GM21717 (cell line): ENCODE results near the gene MGAT5B.

Source experiments
- ATAC-seq: cut with Tn5 transposase; IDR thresholded peaks from one replicate; pipeline ENCODE4 v1.9.1; 2021; ENCODE audit warnings: mild to moderate bottlenecking, moderate library complexity; ENCODE audit not compliant: unreplicated experiment

Gene MGAT5B

DNA sequence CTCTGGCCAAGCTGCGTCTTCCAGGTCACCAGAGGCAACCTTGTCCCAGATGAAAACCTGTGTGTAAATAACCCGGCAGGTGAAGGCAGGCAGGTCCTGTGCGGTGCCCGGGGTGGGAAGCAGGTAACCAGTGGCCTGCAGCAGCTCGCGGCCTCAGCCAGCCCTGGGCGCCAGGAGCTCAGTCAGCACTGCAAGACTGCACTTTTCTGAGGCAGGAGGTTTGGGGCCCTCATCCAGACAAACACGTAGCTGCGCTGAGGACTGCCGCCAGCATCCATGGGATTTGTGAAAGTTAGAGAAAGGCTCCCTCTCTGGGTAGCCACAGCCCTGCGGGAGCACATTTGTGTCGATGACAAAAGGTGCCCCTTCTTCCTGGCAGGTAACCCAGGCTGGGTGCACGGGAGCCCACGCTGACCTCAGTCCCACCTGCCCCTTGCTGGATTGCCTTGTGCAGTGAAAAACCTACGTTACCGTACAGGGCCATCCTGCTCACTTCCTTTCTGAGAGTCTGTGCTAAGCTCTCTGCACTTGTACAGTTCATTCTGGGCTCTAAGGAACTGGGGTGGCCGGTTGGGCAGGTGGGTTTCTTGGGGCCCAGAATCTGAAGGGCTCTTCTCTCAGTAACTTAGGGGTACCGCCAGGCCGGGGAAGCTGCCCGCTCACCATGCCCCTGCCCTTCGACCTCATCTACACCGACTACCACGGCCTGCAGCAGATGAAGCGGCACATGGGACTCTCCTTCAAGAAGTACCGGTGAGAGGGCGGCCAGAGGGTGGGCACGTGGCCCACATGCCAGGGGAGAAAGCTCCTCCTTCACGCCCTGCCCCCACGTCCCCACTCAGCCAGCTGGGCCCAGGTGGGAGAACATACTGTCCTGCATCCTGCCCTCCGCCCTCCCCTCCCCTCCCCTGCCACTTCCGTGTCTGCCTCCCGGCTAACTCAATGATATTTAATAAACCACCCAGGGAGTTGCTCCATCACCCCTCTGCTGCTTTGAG, 56.4 kb downstream of the MGAT5B start:
- no peak for ATAC-seq

DNA sequence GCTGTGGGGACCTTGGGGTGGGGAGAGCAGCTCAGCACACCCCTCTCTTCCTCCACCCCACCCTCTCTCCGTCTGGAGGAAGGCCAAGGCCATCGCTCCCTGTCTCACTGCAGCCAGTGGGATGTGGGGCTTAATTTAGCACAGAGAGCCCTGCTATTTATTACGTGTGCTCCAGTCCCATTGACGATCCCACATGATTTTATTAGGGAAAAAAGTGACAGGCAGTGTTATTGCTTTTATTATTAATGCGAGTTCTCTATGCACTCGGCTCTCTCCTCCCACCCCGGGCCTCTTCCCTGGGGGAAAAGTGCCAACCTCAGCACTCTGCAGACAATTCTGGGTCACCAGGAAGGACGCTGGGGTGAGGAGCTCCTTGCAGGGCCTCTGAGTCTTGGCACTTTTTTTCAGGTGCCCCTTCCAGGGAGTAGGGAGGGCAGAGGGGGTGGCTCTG, 57.3 kb downstream of the MGAT5B start:
- ATAC-seq, result no peak

DNA sequence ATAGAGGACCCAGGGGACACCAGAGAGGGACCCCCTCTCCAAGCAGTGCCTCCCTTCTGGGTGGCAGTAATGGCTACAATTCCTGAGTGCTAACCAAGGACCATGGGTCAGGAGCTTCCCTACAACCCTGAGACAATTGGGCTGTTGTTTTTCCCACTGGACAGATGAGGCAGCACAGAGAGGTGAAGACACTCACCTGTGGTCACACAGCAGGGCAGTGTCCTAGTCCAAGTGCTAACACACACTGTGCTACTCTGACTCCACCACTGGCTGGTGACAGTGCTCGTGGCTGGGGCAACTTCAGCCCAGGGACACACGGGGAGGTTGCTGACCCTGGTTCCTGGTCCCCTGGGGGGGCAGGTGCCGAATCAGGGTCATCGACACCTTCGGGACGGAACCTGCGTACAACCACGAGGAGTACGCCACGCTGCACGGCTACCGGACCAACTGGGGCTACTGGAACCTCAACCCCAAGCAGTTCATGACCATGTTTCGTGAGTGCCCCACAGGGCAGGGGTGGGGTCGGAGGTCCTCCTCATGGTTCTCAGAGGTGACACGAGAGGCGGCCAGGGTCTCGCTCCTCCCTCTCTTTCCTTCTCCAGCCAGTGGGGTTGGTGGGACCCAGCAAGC, 58.1 kb downstream of the MGAT5B start:
- ATAC-seq, result no peak

DNA sequence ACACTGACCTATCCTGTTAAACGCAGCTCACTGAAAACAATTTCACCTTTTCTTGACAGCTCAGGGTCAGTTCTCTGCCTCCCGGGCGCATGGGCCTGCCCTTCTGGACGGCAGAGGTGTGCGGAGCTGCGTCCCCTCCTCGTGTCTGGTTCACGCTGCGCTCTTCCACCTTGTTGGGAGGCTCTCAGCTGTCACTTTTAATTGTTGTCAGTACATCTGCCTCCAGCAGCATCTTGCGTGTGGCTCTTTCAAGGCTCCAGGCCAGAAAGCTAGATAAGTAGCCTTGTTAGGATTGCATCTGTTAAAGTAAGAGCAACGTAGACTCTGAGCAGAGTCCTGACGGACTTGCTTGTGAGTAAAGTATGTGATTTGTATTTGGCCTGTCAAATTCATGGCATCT, 59.4 kb downstream of the MGAT5B start:
- no peak for ATAC-seq

DNA sequence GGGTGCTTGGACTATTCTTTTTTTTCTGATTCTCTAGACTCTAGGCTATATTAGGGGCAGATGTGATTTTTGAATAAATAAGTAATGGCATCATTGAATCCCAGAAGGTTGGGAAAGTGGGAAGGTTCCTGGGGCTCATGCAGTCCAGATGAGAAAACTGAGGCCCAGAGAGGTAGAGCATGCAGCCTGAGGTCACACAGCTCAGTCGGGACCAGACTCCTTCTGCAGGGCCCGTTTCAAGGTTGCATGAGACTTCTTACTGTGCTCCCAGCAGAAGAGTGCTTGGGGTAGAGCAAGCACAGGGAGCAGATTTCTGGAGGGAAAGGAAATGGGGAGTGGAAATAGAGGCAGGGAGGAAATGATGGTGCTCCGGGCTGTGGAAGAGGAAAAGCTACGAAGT, 59.8 kb downstream of the MGAT5B start:
- no peak for ATAC-seq

DNA sequence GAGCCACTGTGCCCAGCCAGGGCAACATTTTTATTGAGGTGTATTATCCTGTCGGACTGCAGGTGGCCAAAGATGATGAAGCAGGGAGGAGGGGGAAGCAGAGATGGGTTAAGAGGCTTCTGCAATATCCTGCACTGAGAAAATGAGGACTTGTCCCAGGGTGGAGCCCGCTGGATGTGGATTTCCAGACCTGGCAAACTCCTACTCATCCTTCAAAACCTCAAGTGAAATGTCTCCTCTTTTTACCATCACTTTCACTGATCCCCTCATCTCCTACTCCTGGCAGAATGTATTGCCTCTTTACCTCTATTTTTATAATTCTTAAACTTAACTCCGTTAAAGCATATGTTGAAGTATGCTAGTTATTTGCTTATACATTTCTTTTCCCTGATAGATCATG, 60.9 kb downstream of the MGAT5B start:
- ATAC-seq, result no peak

DNA sequence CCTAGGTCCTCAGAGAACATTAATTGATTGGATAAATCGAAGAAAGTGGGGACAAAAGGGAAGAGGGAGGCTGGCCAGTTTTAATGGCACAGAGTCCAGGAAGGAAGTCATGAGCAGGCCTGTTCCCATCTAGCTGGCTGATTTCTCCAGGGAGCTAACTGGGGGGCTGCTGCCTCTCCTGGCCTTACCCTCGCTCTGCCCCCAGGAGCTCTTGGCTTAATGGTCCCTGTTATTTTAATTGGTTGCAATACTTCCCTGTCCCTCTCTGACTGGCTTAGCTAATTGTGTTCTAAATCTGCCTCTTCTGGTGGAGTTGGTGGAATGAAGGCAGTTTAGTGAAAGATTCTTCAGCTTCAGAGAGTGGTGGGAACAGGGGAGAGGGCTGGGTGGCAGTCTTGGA, 61.4 kb downstream of the MGAT5B start:
- no peak for ATAC-seq

DNA sequence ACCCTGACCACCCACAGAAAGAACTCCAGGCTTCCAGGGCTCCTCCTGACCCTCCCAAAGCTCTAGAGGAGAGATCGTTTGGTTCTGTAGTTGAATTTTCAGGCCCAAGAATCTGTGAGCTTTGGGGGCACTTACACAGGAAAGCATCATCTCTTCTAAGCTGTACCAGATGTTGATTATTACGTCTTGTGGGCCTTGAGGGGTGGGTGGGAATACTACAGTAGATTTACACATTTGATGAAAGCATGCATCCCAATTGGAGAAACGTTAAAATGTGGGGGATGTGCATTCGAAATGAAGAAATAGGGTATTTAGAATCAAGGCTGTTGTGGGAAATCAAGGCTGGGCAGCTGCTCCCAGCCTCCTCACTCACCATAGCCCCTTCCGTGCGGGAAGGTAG, 61.9 kb downstream of the MGAT5B start:
- no peak for ATAC-seq

DNA sequence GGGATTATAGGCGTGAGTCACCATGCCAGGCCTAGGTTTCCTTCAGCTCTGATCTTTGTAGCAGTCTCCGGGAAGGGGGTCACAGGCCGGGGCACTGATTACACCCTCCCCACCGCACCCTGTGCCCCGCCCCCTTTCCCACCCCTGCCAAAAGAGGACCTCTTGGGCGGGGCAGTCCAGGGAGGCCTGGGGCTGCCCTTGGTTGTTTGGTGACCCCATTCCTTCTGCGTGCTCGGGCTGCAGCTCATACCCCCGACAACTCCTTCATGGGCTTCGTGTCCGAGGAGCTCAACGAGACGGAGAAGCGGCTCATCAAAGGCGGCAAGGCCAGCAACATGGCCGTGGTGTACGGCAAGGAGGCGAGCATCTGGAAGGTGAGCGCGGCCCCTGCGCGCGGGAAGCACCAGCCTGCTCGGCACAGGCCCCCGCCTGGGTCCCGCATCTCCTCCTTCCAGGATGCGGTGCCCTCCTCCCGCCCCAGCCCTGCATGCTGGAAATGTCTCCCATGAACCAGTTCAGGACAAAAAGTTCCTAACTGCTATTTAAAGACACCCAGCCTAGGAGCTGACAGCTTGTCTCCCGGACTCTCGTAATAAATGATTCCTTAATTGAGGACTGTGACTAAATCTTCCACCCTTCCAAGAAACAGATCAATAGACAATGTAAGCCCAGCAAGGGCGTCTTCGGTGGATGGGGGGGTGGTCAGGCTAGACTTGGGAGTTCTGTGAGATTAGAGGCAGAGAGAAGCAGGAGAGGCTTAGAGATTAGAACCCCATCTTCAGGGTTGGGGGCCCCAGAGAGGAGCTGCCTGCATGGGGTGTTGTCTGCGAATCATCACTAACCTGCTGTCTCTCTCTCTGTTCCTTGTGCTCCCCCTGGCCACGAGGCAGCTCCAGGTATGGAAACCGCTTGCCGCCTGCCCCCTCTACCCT, 64.5 kb downstream of the MGAT5B start:
- no peak for ATAC-seq

DNA sequence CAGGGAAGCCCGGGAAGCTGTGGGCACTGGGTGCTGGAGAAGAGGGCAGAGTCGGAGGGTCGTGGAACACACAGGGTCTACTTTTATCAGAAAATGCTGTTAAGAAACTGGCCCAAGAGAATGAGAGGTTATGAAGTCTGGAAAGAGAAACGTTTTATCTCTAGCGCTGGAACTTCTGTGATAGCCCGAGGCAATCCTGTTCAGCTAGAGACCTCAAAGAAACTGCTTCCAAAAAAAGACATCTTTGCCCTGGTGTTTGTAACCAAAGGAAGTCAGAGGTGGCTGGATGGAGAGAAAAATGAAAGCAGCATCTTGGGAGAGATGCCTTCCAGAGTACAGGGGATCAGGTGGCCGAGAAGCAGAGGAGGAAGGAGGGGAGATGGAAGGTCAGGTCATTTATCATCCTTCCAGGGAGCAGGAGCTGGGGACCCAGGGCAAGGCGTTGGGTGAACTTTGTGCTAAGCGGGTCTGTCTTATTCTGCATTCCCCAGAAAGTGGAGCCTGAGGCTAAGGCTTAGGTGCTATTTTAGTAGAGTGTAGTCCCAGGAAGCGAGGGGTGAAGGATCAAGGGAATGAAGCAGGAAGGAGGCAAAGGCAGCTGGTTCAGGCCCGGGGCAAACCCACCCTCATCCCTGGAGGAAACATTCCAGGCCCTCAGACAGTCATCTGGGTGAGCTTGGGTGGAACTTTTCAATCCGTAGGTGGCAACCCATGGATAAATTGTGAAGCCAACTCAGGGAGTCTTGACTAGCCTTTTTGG, 66.5 kb downstream of the MGAT5B start:
- ATAC-seq, result no peak

DNA sequence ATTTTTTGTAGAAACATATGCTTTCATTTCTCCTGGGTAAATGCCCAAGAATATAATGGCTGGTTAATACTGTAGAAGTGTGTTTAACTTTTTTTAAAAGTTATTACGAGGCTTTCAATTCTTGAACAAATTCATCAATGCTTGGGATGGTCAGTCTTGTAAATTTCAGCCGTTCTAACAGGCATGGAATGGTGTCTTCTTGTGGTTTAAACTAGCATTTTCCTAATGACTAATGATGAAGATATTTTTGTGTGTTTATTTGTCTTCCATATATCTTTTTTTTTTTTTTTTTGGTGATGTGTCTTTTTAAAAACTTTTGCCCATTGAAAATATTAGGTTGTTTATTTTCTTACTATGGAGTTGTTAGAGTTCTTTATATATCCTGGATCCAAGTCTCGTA, 67.1 kb downstream of the MGAT5B start:
- no peak for ATAC-seq

DNA sequence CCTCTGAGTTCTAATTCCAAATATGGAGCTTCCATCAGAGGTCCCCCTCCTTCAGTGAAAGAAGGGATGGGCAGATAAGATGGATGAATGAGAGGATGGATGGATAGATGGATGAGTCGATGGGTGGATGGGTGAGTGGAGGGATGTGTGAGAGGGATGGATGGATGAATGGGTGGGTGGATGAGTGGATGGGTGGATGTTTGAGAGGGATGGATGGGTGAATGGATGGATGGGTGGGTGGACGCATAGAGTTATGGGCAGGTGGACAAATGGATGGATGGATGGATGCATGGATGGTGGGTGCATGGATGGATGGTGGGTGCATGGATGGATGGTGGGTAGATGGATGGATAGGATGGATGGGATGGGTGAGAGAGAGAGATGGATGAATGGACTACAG, 69.0 kb downstream of the MGAT5B start:
- ATAC-seq, result no peak

DNA sequence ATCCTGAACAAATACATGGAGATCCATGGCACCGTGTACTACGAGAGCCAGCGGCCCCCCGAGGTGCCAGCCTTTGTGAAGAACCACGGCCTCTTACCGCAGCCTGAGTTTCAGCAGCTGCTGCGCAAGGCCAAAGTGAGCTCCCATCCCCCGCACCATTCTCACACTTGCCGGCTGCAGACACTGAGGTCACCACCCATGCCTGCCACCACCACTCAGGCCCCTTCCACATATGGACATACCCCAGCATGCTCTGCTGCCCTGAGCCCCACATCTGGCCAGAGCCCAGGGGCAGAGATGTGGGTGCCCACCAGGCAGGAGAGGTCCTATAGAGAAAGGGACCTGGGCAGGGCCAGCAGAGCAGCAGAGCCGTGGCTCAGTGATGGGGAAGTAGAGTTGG, 69.8 kb downstream of the MGAT5B start:
- ATAC-seq, result no peak

DNA sequence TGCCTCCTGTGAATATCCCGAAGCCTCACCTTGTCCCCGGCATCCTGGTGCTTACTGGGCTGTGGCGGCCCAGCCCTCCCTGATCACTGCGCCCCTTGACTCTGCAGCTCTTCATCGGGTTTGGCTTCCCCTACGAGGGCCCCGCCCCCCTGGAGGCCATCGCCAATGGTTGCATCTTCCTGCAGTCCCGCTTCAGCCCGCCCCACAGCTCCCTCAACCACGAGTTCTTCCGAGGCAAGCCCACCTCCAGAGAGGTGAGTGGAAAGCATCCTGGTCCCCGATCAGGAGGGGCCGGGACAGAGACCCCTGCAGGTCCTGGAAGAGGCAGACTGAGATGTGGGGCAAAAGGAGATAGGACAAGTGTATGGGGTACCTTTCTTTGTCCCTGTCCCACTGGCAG, 72.1 kb downstream of the MGAT5B start:
- no peak for ATAC-seq

DNA sequence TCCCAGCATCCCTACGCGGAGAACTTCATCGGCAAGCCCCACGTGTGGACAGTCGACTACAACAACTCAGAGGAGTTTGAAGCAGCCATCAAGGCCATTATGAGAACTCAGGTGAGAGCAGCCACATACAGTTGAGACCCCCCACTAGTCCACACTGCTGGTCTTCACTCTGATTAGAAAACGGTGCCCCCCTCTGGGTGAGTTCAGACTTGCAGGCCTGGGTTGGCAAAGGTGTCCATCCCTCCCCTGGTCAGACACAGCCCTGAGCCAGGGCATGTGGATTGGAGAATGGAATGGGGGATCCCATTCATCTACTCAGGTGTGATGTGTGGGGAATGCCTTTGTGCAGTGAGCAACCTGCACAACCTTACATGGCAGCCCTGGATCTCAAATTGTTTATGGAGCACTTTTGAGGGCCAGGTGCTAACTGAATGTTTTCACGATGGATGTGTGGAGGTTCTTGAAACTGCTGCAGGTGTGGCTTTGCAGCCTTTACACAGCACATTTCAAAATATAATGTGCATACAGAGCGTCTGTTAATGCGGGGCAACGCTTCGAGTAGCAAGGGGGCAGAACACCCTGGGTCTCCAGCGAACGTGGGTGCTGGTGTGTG, 72.6 kb downstream of the MGAT5B start:
- no peak for ATAC-seq

DNA sequence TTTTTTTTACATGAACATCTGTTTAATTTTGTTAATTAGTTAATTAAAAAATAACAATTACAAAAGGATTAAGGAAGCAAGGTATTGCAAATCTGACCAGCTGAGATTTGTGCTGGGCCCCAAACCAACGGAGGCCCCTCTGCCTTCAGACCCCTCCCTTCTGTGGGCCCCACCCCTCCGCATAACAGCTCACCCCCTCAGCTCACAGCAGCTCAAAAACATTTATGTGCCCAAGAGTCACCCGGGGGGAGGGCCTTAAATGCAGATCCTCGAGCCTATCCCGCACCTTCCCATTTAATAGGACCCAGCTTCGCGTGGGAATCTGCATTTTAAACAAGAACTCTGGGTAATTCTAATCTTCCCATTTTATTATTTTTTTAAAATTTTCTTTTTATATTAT, 75.0 kb downstream of the MGAT5B start:
- ATAC-seq, result no peak

DNA sequence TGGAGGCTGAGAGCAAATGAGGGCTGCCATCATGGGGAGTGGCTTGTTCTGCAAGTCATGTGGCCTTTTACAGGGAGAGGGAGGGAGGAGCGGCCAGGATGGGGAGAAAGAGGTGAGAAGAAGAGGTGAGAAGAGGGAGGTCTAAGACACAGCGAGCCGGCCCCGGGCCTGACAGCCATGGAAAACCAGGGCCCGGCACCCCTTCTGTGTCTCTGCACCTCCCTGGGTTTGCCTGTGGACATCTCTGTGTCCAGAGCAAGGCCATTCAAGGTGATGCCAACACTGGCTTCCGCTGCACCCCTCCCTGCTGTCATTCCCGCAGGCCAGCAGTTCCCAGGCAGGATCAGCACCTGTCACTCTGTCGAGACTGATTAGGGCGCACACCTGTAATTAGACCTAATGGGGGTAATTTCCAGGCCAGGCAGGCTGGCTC, 75.6 kb downstream of the MGAT5B start:
- no peak for ATAC-seq

DNA sequence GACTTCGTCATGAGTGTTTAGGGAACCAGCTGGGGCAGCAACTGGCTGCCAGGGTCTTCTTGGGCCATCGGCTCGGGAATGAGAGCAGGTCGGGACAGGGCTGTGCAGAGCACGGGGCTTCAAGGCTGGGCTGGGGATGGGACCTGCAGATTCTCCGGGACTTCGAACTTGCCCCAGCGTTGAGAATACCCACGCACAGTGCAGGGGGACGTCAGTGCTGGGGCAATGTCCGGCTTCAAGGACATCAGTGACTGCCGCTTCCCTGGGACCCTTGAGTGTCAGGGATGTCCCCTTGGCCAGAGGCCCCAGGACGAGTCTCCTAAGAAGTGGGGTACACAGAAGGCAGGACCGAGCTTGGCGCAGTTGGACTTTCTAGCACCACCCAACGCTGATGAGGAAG, 76.3 kb downstream of the MGAT5B start:
- ATAC-seq, result no peak

DNA sequence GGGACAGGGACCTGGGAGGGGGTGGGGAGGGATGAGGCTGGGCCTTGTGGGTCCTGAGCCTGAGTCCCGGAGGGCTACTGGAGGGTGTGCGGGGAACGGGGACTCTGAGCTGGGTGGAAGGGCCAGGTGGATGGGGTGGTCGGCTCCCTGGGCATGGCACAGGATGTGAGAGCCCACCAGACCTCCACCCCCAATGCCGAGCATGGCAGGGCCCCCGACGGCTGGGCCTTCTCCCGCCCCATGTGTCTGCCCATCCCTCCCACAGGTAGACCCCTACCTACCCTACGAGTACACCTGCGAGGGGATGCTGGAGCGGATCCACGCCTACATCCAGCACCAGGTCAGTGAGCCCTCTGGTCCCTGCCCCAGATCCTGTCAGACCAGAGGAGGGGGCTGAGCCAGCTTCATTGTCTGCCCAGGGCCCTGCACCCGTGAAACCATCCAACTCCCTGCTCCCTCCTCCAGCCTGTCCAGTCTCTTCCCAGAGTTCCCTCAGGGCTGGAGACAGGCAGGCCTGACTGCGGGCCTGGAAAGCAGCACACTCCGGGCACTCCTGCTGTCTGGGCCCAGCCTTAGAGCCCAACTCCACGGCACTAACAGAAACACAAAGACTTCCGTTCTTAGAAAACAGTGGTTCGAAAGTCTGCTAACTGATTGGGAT, 78.0 kb downstream of the MGAT5B start:
- ATAC-seq, result no peak

DNA sequence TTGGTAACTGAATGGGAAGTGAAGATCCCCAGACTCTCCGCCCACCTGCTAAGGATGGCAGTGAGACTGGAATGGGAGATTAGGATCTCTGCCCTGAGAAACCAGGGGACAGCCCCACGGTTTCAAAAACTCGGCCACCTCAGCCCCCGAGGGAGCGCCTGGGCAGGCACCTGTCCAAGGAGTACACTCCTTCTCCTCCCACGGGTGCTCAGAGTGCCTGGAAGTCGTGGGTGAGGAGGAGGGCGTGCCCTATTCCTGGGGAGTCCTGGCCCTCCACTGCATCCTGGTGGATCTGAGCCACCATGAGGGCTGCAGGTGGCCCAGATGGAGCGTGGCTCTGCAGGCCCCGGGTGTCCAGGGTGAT, 78.5 kb downstream of the MGAT5B start:
- ATAC-seq, result no peak
